HepG2 (cell line): ENCODE measurements around the gene GRAMD2A. TPM values are rescaled to one million over a fixed set of nuclear protein-coding genes. Genes with fewer than 3 reads are reported as not detected.
A peak's percentile ranks its signal among the peaks of the same experiment; 100 is the strongest.

Source experiments
- ATAC-seq: fragments of 200-7000 bp; cut with Tn5 transposase; 3 replicates; pipeline ENCODE4 v1.9.1; 2020; ENCODE audit warnings: mild to moderate bottlenecking, moderate library complexity
- BruUV-seq: library from RNA; stranded (reverse); fragments of 400-500 nt; replicated peaks from 2 replicates; lab custom pipeline; 2021; lab: Mats Ljungman, UMichigan
- CTCF ChIA-PET: fragments of 300-600 bp; formaldehyde crosslinking; extraction: SDS; loops from one replicate; lab custom pipeline; 2021; ENCODE audit warnings: low total read pairs, inconsistent platforms, low intra/inter-chr PET ratio; lab: Yijun Ruan, JAX
- POLR2A ChIA-PET: fragments of 350-600 bp; sonication (Branson Sonifier 250); formaldehyde crosslinking; loops from one replicate; lab custom pipeline; 2020; ENCODE audit warnings: antibody characterized with exemption, inconsistent platforms; lab: Yijun Ruan, JAX
- DNase-seq: peaks from one replicate; pipeline ENCODE4 v3.0.0-alpha.2; 2015; ENCODE audit warnings: low spot score
- FAIRE-seq: peaks from 3 replicates; lab custom pipeline; 2011; peaks lifted over from hg19 to GRCh38; lab: Jason Lieb, UNC
- H2AFZ ChIP-seq: one replicate; pipeline ENCODE4 v1.6.1; 2011; ENCODE audit warnings: low read length, inconsistent platforms
- H3K27ac ChIP-seq: fragments of 300-600 bp; 3 replicates; pipeline ENCODE4 v1.8.0; 2011; ENCODE audit warnings: mixed run types, mild to moderate bottlenecking, mixed read lengths, low read length, inconsistent platforms; ENCODE audit not compliant: insufficient read depth; ENCODE audit errors: extremely low read length
- H3K27me3 ChIP-seq, 2 experiments: fragments of 200-600 bp in 1 of 2; 2 replicates in 1 of 2; 3 replicates in 1 of 2; pipeline versions ENCODE4 v1.6.0 to v1.8.0; 2011; ENCODE audit warnings: low read length in 2 of 2, mild to moderate bottlenecking in 2 of 2, moderate library complexity in 2 of 2, inconsistent platforms in 1 of 2; ENCODE audit not compliant: insufficient read depth in 2 of 2, control insufficient read depth in 1 of 2
- H3K36me3 ChIP-seq, 2 experiments: fragments of 200-600 bp in 1 of 2; replicated peaks in 1 of 2; 2 replicates in 1 of 2; 3 replicates in 1 of 2; pipeline versions ENCODE4 v1.5.1 to v1.8.0; 2011; ENCODE audit warnings: low read length in 2 of 2, inconsistent platforms in 1 of 2; ENCODE audit not compliant: insufficient read depth in 2 of 2, control insufficient read depth in 1 of 2
- H3K4me1 ChIP-seq: 2 replicates; pipeline ENCODE4 v1.5.1; 2012; ENCODE audit warnings: low read length, inconsistent platforms; ENCODE audit not compliant: insufficient read depth
- H3K4me2 ChIP-seq: 2 replicates; pipeline ENCODE4 v1.6.0; 2011; ENCODE audit warnings: low read depth, low read length, inconsistent platforms
- H3K4me3 ChIP-seq, 3 experiments: fragments of 200-600 bp in 1 of 3; sonication (generic), shearing (Covaris generic) in 1 of 3; replicated peaks in 1 of 3; 2 replicates each; pipeline ENCODE4 v1.5.1; 2011 to 2016; ENCODE audit warnings: low read length in 3 of 3, inconsistent platforms in 2 of 3, low read depth in 2 of 3, mild to moderate bottlenecking in 2 of 3, control low read depth in 1 of 3, mixed read lengths in 1 of 3; ENCODE audit not compliant: insufficient read depth in 1 of 3
- H3K79me2 ChIP-seq: one replicate; pipeline ENCODE4 v1.6.1; 2011; ENCODE audit warnings: low read length, inconsistent platforms; ENCODE audit not compliant: insufficient read depth
- H3K9ac ChIP-seq: 2 replicates; pipeline ENCODE4 v1.6.0; 2011; ENCODE audit warnings: mild to moderate bottlenecking, low read depth, low read length, inconsistent platforms; ENCODE audit not compliant: insufficient read depth
- H3K9me3 ChIP-seq: 2 replicates; pipeline ENCODE4 v1.5.1; 2012; ENCODE audit warnings: mild to moderate bottlenecking, low read length
- H4K20me1 ChIP-seq: 2 replicates; pipeline ENCODE4 v1.6.0; 2011; ENCODE audit warnings: inconsistent platforms, mild to moderate bottlenecking, low read length, moderate library complexity; ENCODE audit not compliant: insufficient read depth
- HMG20A ChIP-seq: IDR thresholded peaks from 2 replicates; pipeline ENCODE4 v1.6.1; 2016; ENCODE audit warnings: borderline replicate concordance
- PITX1 ChIP-seq: sonication (generic); formaldehyde crosslinking; IDR thresholded peaks from 2 replicates; pipeline ENCODE4 v1.5.1; 2020; ENCODE audit warnings: mild to moderate bottlenecking, missing genetic modification reagents
- POLR2AphosphoS5 ChIP-seq: IDR thresholded peaks from 2 replicates; pipeline ENCODE4 v1.6.1; 2012; ENCODE audit warnings: low read depth, low read length
- RBM22 ChIP-seq: fragments of 200-400 bp; formaldehyde crosslinking; optimal IDR thresholded peaks from 2 replicates; pipeline ENCODE3; 2017; ENCODE audit warnings: mild to moderate bottlenecking, low read length, moderate library complexity
- SYNCRIP ChIP-seq: fragments of 200-400 bp; formaldehyde crosslinking; IDR thresholded peaks from 2 replicates; pipeline ENCODE4 v1.6.1; 2018; ENCODE audit warnings: mild to moderate bottlenecking, low read depth, low read length; ENCODE audit not compliant: insufficient read depth
- TOE1 ChIP-seq: sonication (generic); formaldehyde crosslinking; IDR thresholded peaks from 2 replicates; pipeline ENCODE4 v1.4.0; 2020; ENCODE audit warnings: mild to moderate bottlenecking, missing genetic modification reagents
- ZNF572 ChIP-seq: sonication (generic); formaldehyde crosslinking; IDR thresholded peaks from 2 replicates; pipeline ENCODE4 v1.5.1; 2020; ENCODE audit warnings: mild to moderate bottlenecking, missing genetic modification reagents
- ZNF598 ChIP-seq: sonication (generic); formaldehyde crosslinking; IDR thresholded peaks from 2 replicates; pipeline ENCODE4 v1.5.1; 2020; ENCODE audit warnings: mild to moderate bottlenecking, missing genetic modification reagents, borderline replicate concordance
- ZNF691 ChIP-seq: sonication (generic); formaldehyde crosslinking; IDR thresholded peaks from 2 replicates; pipeline ENCODE4 v1.4.0; 2020; ENCODE audit warnings: missing genetic modification reagents, low read depth, mild to moderate bottlenecking, borderline replicate concordance
- WGBS: methylation state at CpG from one replicate; pipeline ENCODE4 v1.1.6; 2017; ENCODE audit warnings: low lambda C conversion rate; 5-methylcytosine and 5-hydroxymethylcytosine counted together
- in situ Hi-C: cut with HindIII; loops from 2 replicates; pipeline ENCODE4 v1.10.0; 2017; ENCODE audit warnings: low pct_unique_long_range_greater_than_20kb; ENCODE audit not compliant: extremely low pct_ligation_motif_present
- intact Hi-C: fragments of 100-400 bp; cut with micrococcal nuclease; formaldehyde crosslinking; loops from one replicate; pipeline ENCODE4 v1.10.0; 2022; ENCODE audit not compliant: unreplicated experiment
- polyA plus RNA-seq, 8 experiments: library from polyadenylated mRNA; depleted of rRNA in 3 of 8; stranded (reverse) in 7 of 8; unstranded in 1 of 8; fragments of >200 nt; fragmentation: Illumina TruSeq in 4 of 8; extraction: Trizol in 4 of 8; gene quantifications; 2 replicates each; pipeline versions ENCODE4 v1.2.1 to v1.2.3, GENCODE V29; 2011 to 2016; ENCODE audit warnings: low read depth in 4 of 8, missing spikeins in 1 of 8, mixed read lengths in 1 of 8; ENCODE audit not compliant: insufficient read depth in 1 of 8
- total RNA-seq, 5 experiments: library from RNA; depleted of rRNA; stranded (reverse); fragments of >200 nt; fragmentation: Illumina TruSeq; extraction: Trizol; gene quantifications; 2 replicates each; pipeline ENCODE4 v1.2.3, GENCODE V29; 2016; ENCODE audit warnings: low read depth in 1 of 5

GRAMD2A gene
- total and polyA plus RNA-seq, 2 of the 13 experiments (the other 11 are each of a cell fraction or from before 2014, with no cell fraction given), result 0.04 TPM; not detected in 1

DNA sequence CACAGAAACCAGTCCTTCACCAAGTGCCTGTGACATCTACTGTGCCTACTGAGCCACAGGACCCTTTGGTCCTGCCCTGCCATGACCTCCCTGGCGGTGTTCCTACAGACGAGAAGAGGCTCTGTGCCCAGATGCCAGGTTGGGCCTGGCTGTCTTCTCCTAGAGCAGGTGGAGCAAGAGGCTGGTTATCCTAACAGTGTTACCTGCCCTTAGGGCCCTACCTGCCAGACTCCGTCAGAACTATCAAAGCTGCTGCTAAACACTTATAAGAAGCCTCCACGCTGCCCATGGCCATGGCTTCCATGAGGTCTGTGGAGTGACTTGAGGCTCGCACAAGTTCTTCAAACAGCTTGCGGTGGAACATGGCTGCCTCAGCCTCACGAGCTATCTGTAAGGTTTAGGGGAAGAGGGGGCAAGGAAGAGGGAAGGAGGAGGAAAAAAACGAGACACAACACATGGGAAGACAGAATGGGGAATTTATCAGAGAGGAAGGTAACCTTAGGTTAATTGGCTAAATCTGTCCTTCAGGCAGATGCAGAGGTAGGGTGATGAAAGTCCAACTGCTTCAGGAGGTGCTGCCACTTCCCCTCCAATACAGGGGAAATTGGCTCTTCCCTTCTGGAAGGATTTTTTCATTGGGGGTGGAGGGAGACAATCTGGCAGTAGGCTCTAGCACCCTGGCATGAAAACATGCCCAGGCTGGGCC, 5.4 kb upstream of the GRAMD2A start:
- no peak overlapping the region for H3K4me2 ChIP-seq
- TF ChIP-seq POLR2AphosphoS5, result peak; percentile 4; the same call in 1 of the 2 replicates
- TF ChIP-seq HMG20A (CRISPR knock-in tag), result no peak
- TF ChIP-seq RBM22, result peak; percentile 9
- no peak for TF ChIP-seq SYNCRIP
- no peak for TF ChIP-seq ZNF598
- TF ChIP-seq PITX1, result no peak
- TF ChIP-seq TOE1, result no peak
- no peak for TF ChIP-seq ZNF691 (CRISPR knock-in tag)
- TF ChIP-seq ZNF572 (CRISPR knock-in tag), result no peak
- H3K36me3 ChIP-seq, result peaks cover 57 to 94% of the 10 kb centered on the region in 2 experiments
- no peak for ATAC-seq
- no peaks in the 10 kb centered on the region for H3K9me3 ChIP-seq
- no peak overlapping the region for H3K9ac ChIP-seq
- DNase-seq, result no peak
- no peak overlapping the region for H2AFZ ChIP-seq
- ChIA-PET CTCF (no interaction called here), POLR2A (no interaction called here)
- BruUV-seq, result no TSS peak
- FAIRE-seq, result no peak
- H3K27ac ChIP-seq, result no peak overlapping the region
- in situ Hi-C loops (loop anchor here (5.0 kb wide), 1 partner anchor 84 kb away; no protein-coding TSS in a partner anchor), intact Hi-C loops (no loop called here)
- H3K27me3 ChIP-seq, result no peaks in the 10 kb centered on the region
- peaks cover 95% of the 10 kb centered on the region for H4K20me1 ChIP-seq
- no peaks in the 10 kb centered on the region for H3K79me2 ChIP-seq
- no peak overlapping the region for H3K4me3 ChIP-seq
- WGBS, result 96% methylated on average over 7 of the region's 8 CpGs
- H3K4me1 ChIP-seq, result peaks cover 15% of the 10 kb centered on the region; the same call in 1 of the 2 replicates
